SK-N-SH (cell line): Measurements from ENCODE around the gene MPHOSPH8. TPM values are rescaled to one million over a fixed set of nuclear protein-coding genes. Genes with fewer than 3 reads are reported as not detected.

ENCODE experiments used
- CHD2 ChIP-seq: fragments of 150-350 bp; IDR thresholded peaks from 2 replicates; pipeline ENCODE4 v1.6.1; 2018; ENCODE audit warnings: low read length; ENCODE audit not compliant: partially characterized antibody
- CTCF ChIP-seq: fragments of 200-600 bp; sonication (generic); IDR thresholded peaks from 2 replicates; pipeline ENCODE4 v1.6.1; 2017; ENCODE audit warnings: antibody characterized with exemption, mild to moderate bottlenecking, moderate library complexity
- FOSL2 ChIP-seq: IDR thresholded peaks from 2 replicates; pipeline ENCODE4 v1.4.0; 2012; ENCODE audit warnings: low read depth, mild to moderate bottlenecking, moderate library complexity, borderline replicate concordance
- GATA2 ChIP-seq: sonication (generic); formaldehyde crosslinking; IDR thresholded peaks from 2 replicates; pipeline ENCODE4 v1.5.0; 2020; ENCODE audit warnings: mild to moderate bottlenecking, missing genetic modification reagents
- MEF2A ChIP-seq: IDR thresholded peaks from 2 replicates; pipeline ENCODE4 v1.4.0; 2012; ENCODE audit warnings: low read depth, borderline replicate concordance
- MXI1 ChIP-seq: IDR thresholded peaks from 2 replicates; pipeline ENCODE4 v1.6.1; 2012; ENCODE audit warnings: mild to moderate bottlenecking, low read depth, low read length, improper control_type of control experiment
- NRF1 ChIP-seq: IDR thresholded peaks from 2 replicates; pipeline ENCODE4 v1.6.1; 2012; ENCODE audit warnings: low read depth, mild to moderate bottlenecking, low read length
- POLR2AphosphoS5 ChIP-seq: IDR thresholded peaks from 2 replicates; pipeline ENCODE4 v1.6.1; 2012; ENCODE audit warnings: low read depth, low read length
- RAD21 ChIP-seq: IDR thresholded peaks from 2 replicates; pipeline ENCODE4 v1.6.1; 2012; ENCODE audit warnings: mild to moderate bottlenecking, low read length
- RCOR1 ChIP-seq: fragments of 150-350 bp; IDR thresholded peaks from 2 replicates; pipeline ENCODE4 v1.6.1; 2017; ENCODE audit warnings: antibody characterized with exemption, low read length
- SIN3A ChIP-seq: IDR thresholded peaks from 2 replicates; pipeline ENCODE4 v1.6.1; 2012; ENCODE audit warnings: low read depth, mild to moderate bottlenecking, low read length, moderate library complexity, borderline replicate concordance
- SMC3 ChIP-seq: IDR thresholded peaks from 2 replicates; pipeline ENCODE4 v1.6.1; 2012; ENCODE audit warnings: low read depth, low read length, improper control_type of control experiment
- TEAD4 ChIP-seq: IDR thresholded peaks from 2 replicates; pipeline ENCODE4 v1.4.0; 2012; ENCODE audit warnings: mild to moderate bottlenecking, borderline replicate concordance; ENCODE audit not compliant: insufficient read depth
- USF2 ChIP-seq: fragments of 150-350 bp; IDR thresholded peaks from 2 replicates; pipeline ENCODE4 v1.6.1; 2017; ENCODE audit warnings: antibody characterized with exemption, low read length, low read depth, borderline replicate concordance
- polyA plus RNA-seq, 3 experiments: library from polyadenylated mRNA; depleted of rRNA; stranded (reverse); fragments of >200 nt; gene quantifications; 2 replicates each; pipeline ENCODE4 v1.2.3, GENCODE V29; 2012
- TF ChIP-seq, protein P1 (sequence below): fragments of 150-350 bp; IDR thresholded peaks from 2 replicates; pipeline ENCODE4 v1.6.1; 2016; ENCODE audit warnings: mild to moderate bottlenecking, low read depth, low read length
- TF ChIP-seq, protein P2 (sequence below): IDR thresholded peaks from 2 replicates; pipeline ENCODE4 v1.6.1; 2012; ENCODE audit warnings: mild to moderate bottlenecking, low read depth, low read length, moderate library complexity

The MPHOSPH8 gene
- polyA plus RNA-seq, 1 of the 3 experiments (the other 2 are of a cell fraction), result 11.1 TPM

- TF ChIP-seq SIN3A, result no peak
- no peak for TF ChIP-seq POLR2AphosphoS5
- TF ChIP-seq, protein P1, sequence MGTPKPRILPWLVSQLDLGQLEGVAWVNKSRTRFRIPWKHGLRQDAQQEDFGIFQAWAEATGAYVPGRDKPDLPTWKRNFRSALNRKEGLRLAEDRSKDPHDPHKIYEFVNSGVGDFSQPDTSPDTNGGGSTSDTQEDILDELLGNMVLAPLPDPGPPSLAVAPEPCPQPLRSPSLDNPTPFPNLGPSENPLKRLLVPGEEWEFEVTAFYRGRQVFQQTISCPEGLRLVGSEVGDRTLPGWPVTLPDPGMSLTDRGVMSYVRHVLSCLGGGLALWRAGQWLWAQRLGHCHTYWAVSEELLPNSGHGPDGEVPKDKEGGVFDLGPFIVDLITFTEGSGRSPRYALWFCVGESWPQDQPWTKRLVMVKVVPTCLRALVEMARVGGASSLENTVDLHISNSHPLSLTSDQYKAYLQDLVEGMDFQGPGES, result no peak
- peak; percentile 50; the same call in 1 of the 2 replicates for TF ChIP-seq FOSL2
- TF ChIP-seq GATA2 (CRISPR knock-in tag), result no peak
- TF ChIP-seq, protein P2, sequence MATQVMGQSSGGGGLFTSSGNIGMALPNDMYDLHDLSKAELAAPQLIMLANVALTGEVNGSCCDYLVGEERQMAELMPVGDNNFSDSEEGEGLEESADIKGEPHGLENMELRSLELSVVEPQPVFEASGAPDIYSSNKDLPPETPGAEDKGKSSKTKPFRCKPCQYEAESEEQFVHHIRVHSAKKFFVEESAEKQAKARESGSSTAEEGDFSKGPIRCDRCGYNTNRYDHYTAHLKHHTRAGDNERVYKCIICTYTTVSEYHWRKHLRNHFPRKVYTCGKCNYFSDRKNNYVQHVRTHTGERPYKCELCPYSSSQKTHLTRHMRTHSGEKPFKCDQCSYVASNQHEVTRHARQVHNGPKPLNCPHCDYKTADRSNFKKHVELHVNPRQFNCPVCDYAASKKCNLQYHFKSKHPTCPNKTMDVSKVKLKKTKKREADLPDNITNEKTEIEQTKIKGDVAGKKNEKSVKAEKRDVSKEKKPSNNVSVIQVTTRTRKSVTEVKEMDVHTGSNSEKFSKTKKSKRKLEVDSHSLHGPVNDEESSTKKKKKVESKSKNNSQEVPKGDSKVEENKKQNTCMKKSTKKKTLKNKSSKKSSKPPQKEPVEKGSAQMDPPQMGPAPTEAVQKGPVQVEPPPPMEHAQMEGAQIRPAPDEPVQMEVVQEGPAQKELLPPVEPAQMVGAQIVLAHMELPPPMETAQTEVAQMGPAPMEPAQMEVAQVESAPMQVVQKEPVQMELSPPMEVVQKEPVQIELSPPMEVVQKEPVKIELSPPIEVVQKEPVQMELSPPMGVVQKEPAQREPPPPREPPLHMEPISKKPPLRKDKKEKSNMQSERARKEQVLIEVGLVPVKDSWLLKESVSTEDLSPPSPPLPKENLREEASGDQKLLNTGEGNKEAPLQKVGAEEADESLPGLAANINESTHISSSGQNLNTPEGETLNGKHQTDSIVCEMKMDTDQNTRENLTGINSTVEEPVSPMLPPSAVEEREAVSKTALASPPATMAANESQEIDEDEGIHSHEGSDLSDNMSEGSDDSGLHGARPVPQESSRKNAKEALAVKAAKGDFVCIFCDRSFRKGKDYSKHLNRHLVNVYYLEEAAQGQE, result no peak
- no peak for TF ChIP-seq RCOR1
- no peak for TF ChIP-seq RAD21
- no peak for TF ChIP-seq CHD2
- TF ChIP-seq NRF1, result no peak
- TF ChIP-seq MXI1, result no peak
- no peak for TF ChIP-seq SMC3
- no peak for TF ChIP-seq CTCF
- no peak for TF ChIP-seq TEAD4
- no peak for TF ChIP-seq USF2
- no peak for TF ChIP-seq MEF2A
Observed at GRCh38 chr13:19586904-19587634, 46.4 kb upstream of the MPHOSPH8 start (continued).
